ENCODE measurements around the gene RRP9. TPM values are rescaled to one million over a fixed set of nuclear protein-coding genes. Genes with fewer than 3 reads are reported as not detected.

Gene RRP9
- total and polyA plus RNA-seq, 10 of the 15 experiments (the other 5 are each of a cell fraction or from before 2014, with no cell fraction given) = 4.7 to 91.5 (median 41.7) TPM

DNA sequence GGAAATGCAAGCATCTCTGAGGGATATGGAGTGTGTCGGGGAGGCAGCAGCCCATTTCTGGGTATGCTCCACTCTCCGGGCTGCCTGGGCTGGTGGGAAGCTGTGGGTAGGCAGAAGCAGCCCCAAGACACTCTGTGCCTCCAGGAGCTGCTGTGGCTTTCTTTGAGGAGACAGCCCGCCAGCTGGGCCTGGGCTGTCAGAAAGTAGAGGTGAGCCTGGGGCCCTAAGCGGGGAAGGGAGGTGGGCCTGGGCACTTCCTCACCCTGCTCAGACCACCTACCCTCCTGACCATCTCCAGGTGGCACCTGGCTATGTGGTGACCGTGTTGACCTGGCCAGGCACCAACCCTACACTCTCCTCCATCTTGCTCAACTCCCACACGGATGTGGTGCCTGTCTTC is 43.4 kb upstream of the RRP9 start (continued):
- TF ChIP-seq, protein P1, sequence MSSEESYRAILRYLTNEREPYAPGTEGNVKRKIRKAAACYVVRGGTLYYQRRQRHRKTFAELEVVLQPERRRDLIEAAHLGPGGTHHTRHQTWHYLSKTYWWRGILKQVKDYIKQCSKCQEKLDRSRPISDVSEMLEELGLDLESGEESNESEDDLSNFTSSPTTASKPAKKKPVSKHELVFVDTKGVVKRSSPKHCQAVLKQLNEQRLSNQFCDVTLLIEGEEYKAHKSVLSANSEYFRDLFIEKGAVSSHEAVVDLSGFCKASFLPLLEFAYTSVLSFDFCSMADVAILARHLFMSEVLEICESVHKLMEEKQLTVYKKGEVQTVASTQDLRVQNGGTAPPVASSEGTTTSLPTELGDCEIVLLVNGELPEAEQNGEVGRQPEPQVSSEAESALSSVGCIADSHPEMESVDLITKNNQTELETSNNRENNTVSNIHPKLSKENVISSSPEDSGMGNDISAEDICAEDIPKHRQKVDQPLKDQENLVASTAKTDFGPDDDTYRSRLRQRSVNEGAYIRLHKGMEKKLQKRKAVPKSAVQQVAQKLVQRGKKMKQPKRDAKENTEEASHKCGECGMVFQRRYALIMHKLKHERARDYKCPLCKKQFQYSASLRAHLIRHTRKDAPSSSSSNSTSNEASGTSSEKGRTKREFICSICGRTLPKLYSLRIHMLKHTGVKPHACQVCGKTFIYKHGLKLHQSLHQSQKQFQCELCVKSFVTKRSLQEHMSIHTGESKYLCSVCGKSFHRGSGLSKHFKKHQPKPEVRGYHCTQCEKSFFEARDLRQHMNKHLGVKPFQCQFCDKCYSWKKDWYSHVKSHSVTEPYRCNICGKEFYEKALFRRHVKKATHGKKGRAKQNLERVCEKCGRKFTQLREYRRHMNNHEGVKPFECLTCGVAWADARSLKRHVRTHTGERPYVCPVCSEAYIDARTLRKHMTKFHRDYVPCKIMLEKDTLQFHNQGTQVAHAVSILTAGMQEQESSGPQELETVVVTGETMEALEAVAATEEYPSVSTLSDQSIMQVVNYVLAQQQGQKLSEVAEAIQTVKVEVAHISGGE (CRISPR knock-in tag; IDR thresholded peaks at IDR 0.05) = no peak

DNA sequence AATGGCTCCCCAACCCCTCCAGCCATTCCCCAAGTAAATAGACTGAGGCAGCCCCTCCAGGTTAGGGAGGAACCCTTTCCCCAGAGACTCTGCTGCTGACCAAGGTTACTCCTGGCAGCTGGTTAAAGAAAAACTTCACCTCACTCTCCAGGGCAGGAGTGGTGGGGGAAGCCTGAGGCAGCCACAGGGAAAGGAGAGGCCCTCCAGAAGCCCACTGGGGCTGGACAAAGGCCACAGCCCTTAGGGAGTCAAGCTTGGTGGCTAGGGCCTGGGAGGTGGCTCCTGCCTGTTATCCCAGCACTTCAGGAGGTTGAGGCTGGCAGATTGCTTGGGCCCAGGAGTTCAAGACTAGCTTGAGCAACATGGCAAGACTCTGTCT is 42.6 kb upstream of the RRP9 start:
- in situ Hi-C loops (cut with MboI) (no loop called here), intact Hi-C loops (cut with micrococcal nuclease; ENCODE audit: unreplicated experiment) (no loop called here)
- Histone ChIP-seq H3K27me3 (replicated peaks in 1 of 2; ENCODE audit: control insufficient read depth in 2 of 2, insufficient read depth in 2 of 2, low read length in 1 of 2) (no peaks in the 10 kb centered on the region), H3K4me2 (ENCODE audit: control insufficient read depth, insufficient read depth) (peak overlapping the region; percentile 96; the same call in 1 of the 2 replicates), H3K79me2 (ENCODE audit: control insufficient read depth, insufficient read depth, low read length) (peaks cover 3% of the 10 kb centered on the region), H3K4me1 (ENCODE audit: control insufficient read depth, insufficient read depth, low read length) (peaks cover 8% of the 10 kb centered on the region), H3K9ac (ENCODE audit: control insufficient read depth, insufficient read depth, low read length) (no peak overlapping the region), H3K9me3 (replicated peaks; ENCODE audit: control insufficient read depth, insufficient read depth, low read length) (no peaks in the 10 kb centered on the region), H4K20me1 (ENCODE audit: control insufficient read depth, insufficient read depth) (no peaks in the 10 kb centered on the region), H3K4me3 (no peak overlapping the region), H2AFZ (ENCODE audit: control insufficient read depth, low read depth, low read length) (no peak overlapping the region), H3K27ac (ENCODE audit: control insufficient read depth, insufficient read depth) (no peak overlapping the region), H3K36me3 (ENCODE audit: control insufficient read depth in 2 of 2, insufficient read depth in 2 of 2, low read length in 1 of 2) (no peaks in the 10 kb centered on the region)
- FAIRE-seq = no peak
- no TSS peak for BruUV-seq (replicated peaks)
- ChIA-PET POLR2A (interaction anchor here (0.9 to 4.0 kb wide), 3 partner anchors 10 to 1417 kb away, joined by 3 to 30 read pairs (median 28); partner anchors contain the start of genes ABHD14A, ABHD14B, C3orf18 and RPL29), RAD21 (ENCODE audit: unreplicated experiment) (interaction anchor here (2.9 to 3.3 kb wide), 2 partner anchors 10 to 42 kb away, joined by 24 to 30 read pairs; partner anchors contain the start of genes ABHD14A, ABHD14B, PARP3 and RRP9), CTCF (interaction anchor here (0.6 to 4.6 kb wide), 4 partner anchors 11 to 428 kb away, joined by 4 to 56 read pairs (median 19); partner anchors contain the start of genes ABHD14A, ABHD14B, PARP3 and RRP9), SMC1A (ENCODE audit: uncharacterized antibody, unreplicated experiment) (interaction anchor here (1.4 to 2.8 kb wide), 2 partner anchors 10 to 11 kb away, joined by 12 to 17 read pairs; partner anchors contain the start of genes ABHD14A, ABHD14B and RPL29)
- no peak for TF ChIP-seq STAT1 (conservative IDR thresholded peaks at IDR 0.05)
- TF ChIP-seq POU2F2 (IDR thresholded peaks at IDR 0.05; ENCODE audit: borderline replicate concordance, low read depth, low read length) = no peak
- no peak for DNase-seq (ENCODE audit: low read depth, low spot score)
- ATAC-seq = no peak
